Astrocyte of the cerebellum (primary cell): Measurements from ENCODE around the gene PCDH9.

ENCODE experiments used
- DNase-seq: peaks from one replicate; pipeline ENCODE4 v3.0.0-alpha.2; 2011; ENCODE audit warnings: low read depth
- H3K4me3 ChIP-seq: 2 replicates; pipeline ENCODE4 v1.5.1; 2011; ENCODE audit warnings: mild to moderate bottlenecking, low read depth, low read length, moderate library complexity
- in situ Hi-C: cut with HindIII; loops from 2 replicates; pipeline ENCODE4 v1.10.0; 2017; ENCODE audit warnings: low sequenced_read_pairs
- TF ChIP-seq, protein P1 (sequence below): IDR thresholded peaks from 2 replicates; pipeline ENCODE4 v1.5.1; 2012; ENCODE audit warnings: low read length, low read depth, moderate library complexity, mild to moderate bottlenecking; ENCODE audit errors: missing control alignments

The PCDH9 gene

DNA sequence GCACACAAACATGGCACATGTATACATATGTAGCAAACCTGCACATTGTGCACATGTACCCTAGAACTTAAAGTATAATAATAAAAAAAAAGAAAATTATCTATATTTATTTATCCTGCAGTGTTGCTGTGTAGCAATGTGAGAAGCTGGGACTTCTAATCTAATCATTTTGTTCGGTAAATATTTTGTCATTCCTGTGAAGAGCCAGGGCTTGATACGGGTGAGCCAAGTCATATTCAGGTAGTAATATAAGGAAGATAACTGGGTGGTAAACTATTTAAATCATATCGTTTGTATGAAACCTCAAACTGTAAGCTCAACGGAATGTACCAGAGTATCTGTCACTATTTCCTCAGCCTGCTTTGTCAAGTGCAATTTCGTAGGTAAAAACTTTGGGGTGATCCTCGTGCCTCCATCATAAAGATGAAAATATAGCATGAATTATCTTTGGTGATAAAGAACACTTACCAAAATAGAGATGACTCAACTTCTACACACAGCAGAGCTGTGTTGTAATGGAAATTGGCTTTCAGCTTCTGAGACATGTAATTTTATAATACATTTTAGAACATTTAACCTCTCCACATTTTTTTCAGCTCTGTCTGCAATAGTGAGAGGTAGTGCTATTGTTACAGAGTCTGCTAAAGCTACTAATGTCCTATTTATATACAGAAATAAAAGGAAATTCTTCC lies 92.9 kb downstream of the PCDH9 start:
- no peak overlapping the region for H3K4me3 ChIP-seq
- TF ChIP-seq, protein P1, sequence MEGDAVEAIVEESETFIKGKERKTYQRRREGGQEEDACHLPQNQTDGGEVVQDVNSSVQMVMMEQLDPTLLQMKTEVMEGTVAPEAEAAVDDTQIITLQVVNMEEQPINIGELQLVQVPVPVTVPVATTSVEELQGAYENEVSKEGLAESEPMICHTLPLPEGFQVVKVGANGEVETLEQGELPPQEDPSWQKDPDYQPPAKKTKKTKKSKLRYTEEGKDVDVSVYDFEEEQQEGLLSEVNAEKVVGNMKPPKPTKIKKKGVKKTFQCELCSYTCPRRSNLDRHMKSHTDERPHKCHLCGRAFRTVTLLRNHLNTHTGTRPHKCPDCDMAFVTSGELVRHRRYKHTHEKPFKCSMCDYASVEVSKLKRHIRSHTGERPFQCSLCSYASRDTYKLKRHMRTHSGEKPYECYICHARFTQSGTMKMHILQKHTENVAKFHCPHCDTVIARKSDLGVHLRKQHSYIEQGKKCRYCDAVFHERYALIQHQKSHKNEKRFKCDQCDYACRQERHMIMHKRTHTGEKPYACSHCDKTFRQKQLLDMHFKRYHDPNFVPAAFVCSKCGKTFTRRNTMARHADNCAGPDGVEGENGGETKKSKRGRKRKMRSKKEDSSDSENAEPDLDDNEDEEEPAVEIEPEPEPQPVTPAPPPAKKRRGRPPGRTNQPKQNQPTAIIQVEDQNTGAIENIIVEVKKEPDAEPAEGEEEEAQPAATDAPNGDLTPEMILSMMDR, result no peak
- in situ Hi-C loops, result no loop called here
- DNase-seq, result no peak

DNA sequence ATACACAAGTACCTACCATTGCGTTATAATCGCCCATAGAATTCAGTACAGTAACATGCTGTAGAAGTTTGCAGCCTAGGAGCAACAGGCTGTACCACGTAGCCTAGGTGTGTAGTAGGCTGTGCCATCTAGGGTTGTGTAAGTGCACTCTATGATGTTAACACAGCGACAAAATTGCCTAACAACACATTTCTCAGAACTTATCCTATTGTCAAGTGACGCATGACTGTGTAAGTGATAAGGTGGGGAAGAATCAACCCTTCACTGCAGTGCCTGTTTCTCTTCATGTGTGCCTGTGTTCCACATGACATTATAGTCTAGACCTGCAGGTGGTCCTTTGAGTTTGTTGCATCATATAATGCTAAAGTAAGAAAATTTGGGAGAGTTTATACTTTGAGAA lies 94.0 kb downstream of the PCDH9 start:
- TF ChIP-seq, protein P1, result no peak
- no peak overlapping the region for H3K4me3 ChIP-seq
- no peak for DNase-seq
- in situ Hi-C loops, result no loop called here

DNA sequence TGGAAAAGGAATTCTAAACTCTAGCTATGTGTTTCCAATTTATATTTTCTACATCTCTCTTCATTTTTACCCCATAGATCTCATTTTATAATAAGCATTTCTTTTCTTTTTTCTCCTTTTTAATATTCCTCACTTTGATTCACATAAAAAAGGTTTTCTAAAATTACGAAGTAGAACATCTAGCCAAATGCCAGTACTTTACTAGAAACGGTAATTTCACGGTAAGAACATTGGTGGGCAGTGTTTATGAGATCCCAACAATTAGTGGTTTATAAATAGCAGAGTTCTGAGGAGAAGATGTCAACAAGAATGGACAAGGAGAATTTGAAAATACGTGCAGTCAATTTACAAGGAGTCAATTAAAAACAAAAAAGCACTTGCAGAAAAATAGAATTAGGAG lies 94.8 kb downstream of the PCDH9 start:
- TF ChIP-seq, protein P1, result no peak
- no peak for DNase-seq
- in situ Hi-C loops, result no loop called here
- no peak overlapping the region for H3K4me3 ChIP-seq

DNA sequence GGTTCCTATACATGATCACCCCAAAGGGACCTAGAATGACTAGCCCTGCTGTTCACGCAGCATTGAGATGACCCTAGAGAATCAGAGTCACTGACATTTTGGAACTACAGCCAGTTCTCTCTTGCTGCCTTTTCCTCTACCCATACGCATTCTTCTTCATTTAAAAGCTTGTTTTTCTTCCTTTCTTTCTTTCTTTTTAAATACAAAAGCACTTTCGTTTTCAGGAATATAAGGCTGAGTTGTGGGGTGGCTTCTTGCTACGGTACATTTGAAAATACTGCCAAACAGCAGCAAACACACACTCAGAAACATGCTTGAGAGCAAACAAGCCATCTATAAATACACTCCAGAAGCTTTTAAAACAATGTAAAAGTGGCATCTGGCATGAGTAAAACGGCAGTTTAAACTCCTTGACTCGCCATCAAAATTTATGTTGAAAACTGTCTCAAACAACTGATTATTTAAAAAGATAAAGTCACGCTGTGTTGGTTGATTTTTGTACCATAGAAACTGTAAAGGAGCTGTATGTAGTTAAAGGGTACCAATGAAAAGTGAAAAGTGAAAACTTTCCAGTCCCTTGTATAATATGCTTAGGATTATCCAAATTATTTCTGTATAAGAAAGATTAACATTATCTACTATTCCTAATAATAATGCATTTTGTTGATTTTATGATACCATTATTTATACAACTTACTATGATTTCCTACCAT lies 95.6 kb downstream of the PCDH9 start:
- DNase-seq, result no peak
- in situ Hi-C loops, result no loop called here
- peak overlapping the region; percentile 15 for H3K4me3 ChIP-seq
- TF ChIP-seq, protein P1, result no peak

DNA sequence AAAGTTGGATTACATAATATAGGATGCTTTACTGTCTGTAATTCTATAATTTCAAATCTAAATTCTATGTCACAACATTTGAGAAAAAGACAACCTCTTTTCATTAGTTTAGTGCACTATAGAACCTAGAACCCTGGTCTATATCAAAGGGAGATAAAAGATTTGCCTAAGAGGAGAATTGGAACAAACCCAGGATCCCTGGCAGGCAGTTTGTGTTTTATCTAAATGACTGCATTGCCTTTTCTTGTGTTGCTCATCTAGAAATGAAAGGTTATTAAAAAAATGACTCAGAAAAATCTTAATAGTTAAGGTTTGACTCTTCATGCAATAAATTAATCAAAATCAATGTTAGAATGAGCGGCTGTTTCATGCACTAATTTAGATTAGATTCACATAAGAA lies 96.7 kb downstream of the PCDH9 start:
- TF ChIP-seq, protein P1, result no peak
- no peak for DNase-seq
- in situ Hi-C loops, result no loop called here
- no peak overlapping the region for H3K4me3 ChIP-seq

DNA sequence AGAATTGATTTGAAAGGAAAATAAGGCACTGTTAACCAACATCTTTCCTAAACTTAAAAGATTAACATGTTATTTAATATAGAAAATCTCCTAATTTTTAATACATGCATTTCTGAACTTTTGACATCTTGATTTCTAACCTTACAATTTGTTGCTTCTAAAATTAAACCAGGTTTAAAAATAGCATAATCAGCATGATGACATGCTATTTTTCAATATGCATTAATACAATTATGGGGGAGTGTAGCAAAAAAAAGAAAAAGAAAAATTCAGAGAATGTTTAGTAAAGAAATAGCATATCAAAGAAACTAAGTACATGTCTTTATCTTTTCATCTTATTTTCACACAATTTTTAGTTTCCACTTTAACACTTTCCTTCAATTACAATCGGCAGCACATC lies 98.7 kb downstream of the PCDH9 start:
- H3K4me3 ChIP-seq, result no peak overlapping the region
- TF ChIP-seq, protein P1, result no peak
- DNase-seq, result no peak
- in situ Hi-C loops, result no loop called here
